ENCODE data around the gene ZNF157.

- no peak for TF ChIP-seq CTCF (IDR thresholded peaks at IDR 0.05; ENCODE audit: low read length)
- TF ChIP-seq EZH2phosphoT487 (IDR thresholded peaks at IDR 0.05; ENCODE audit: low read length), result no peak
Observed at GRCh38 chrX:47370278-47370677, at the start of gene ZNF157.

Data from MM.1S (cell line).